HG02798 (cell line): ENCODE results near the gene OR2T11.
"Not testable (repeated sequence)": the region's sequence is repeated elsewhere in the genome, so short reads cannot be mapped to it uniquely, and the experiment has no call there.

Experiments used
- ATAC-seq: cut with Tn5 transposase; IDR thresholded peaks from one replicate; pipeline ENCODE4 v1.9.1; 2021; ENCODE audit warnings: mild to moderate bottlenecking; ENCODE audit not compliant: unreplicated experiment, poor library complexity

OR2T11 gene

DNA sequence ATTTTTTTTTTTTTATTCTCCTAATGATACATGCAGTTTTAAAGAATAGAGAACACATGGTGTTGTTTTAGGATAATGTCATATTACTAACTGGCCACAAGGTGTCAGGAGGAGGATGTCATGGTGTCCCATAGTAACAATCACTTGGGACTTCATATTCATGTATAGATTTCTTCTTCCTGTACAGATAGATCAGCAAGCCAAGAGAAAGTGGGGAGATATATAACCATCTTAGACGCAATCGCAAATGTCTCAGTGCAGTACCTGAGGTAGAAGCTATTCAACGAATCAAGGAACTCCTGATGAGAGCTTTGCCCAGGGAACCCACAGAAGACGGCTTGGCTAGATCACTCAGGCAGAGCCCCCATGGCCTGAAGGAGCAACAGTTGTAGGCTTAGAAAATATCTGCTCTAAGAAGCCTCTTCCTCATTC is 12.3 kb downstream of the OR2T11 start:
- no peak for ATAC-seq

DNA sequence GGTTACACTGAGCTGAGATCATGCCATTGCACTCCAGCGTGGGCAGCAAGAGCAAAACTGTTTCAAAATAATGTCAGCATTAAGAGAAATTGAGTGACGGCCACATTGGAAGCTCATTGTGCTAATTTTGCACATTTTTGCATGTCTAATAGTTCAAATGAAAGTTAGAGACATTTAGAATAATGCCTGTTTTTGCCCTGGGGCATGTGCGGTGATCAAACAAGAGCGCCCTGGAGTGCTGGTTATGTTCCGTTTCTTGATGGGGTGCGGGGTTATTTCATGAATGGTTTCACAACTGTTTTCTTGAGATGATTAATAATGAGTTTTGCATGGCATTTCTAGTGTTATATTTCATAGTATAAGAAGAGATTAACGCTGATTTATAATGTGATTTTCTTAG is 13.1 kb downstream of the OR2T11 start:
- ATAC-seq = no peak

- no peak for ATAC-seq
These were observed 16.0 kb downstream of the OR2T11 start for GRCh38 chr1:248618878-248619277.

- no peak for ATAC-seq
These were observed 16.8 kb downstream of the OR2T11 start for GRCh38 chr1:248618119-248618518.

DNA sequence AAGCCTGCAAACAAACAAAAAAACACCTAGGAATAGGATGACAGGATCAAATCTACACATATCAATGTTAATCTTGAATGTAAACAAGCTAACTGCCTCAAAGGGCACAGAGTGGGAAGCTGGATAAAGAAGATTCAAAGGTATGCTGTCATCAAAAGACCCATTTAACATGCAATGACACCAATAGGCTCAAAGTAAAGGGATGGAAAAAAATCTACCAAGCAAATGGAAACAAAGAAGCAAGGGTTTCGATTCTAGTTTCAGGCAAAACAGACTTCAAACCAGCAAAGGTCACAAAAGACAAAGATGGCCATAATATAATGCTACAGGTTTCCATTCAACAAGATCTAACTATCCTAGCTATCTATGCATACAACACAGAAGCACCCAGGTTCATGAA is 21.1 kb downstream of the OR2T11 start:
- no peak for ATAC-seq

- ATAC-seq = no peak
These were observed 22.9 kb downstream of the OR2T11 start for GRCh38 chr1:248611883-248612414.

GRCh38 chr1:248610301-248610700 is 24.6 kb downstream of the OR2T11 start:
- ATAC-seq = no peak

- ATAC-seq = no peak
These were observed 35.5 kb downstream of the OR2T11 start for GRCh38 chr1:248599396-248599795.

DNA sequence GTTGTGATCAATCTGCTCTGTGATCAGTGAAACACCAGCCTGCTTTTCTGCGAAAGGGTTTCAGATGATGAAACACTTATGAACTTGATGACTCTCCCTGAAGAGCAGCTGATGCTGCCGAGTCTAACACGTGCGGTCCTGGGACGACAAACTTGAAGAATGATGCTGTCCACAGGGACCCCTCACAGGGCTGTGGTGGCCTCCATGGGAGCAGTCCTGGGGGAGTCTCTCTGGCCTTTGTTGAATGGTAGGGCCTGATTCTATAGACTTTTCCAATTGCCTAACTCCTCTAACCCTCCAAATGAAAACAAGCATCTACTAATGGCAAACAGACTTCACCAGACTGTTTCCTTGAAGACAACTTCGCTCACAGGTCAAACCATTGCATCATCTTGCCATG is 37.3 kb downstream of the OR2T11 start, which contains the start of gene OR2T10:
Gene OR2T10, minus strand, starts transcription at position 112 of the 400 bp plus-strand sequence. CDS start 3,932 bp downstream, outside the sequence.
- no peak for ATAC-seq

DNA sequence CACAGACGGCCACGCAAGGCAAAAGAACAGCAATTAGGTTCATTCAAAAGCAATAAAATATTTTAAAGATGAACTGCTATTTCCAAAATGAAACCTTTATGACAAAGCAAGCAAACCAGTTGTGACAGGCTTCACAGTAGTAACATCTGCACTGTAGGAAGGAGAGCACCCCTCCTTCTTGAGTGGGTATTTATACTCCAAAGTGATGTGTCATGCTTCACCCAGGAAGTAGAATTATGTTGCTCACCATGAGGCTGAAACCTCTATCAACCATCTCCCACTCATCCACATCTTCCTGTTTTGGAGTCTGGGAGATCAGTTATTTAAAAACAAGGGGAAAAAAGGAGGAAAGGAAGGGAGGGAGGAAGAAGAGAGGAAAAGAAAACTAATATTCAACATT is 38.3 kb downstream of the OR2T11 start:
- no peak for ATAC-seq

DNA sequence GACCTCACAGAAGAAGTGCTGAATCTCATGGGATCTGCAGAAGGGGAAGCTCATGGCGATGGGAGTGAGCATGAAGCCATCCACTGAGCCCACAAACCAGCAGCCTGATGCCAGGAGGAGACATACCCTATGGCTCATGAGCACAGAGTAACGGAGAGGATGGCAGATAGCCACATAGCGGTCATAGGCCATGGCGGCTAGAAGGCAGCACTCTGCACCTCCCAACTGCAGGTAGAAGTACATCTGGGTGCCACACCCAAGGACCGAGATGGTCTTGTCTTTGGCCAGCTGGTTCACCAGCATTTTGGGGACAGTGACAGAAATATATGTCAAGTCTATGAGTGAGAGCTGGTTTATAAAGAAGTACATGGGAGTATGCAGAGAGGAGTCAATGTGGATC is 41.7 kb downstream of the OR2T11 start:
- no peak for ATAC-seq

DNA sequence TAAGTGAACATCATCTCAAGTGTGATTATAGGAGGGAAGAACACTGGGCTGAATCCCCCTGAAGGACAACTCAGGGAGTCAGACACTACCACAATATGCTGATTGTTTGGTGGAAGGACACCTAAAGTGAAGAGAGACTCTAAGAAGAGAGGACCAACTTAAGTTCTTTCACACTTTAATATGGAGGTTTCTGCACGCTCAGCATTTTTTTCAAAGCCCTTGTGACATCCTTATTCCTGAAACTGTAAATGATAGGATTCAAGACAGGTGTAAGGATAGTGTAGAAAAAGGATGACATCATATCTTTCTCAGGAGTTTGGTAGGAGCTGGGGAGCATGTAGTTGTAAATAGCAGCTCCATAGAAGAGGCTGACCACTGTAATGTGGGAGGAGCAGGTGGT is 42.2 kb downstream of the OR2T11 start:
- no peak for ATAC-seq

GRCh38 chr1:248590055-248590454 is 44.8 kb downstream of the OR2T11 start:
- ATAC-seq = no peak

DNA sequence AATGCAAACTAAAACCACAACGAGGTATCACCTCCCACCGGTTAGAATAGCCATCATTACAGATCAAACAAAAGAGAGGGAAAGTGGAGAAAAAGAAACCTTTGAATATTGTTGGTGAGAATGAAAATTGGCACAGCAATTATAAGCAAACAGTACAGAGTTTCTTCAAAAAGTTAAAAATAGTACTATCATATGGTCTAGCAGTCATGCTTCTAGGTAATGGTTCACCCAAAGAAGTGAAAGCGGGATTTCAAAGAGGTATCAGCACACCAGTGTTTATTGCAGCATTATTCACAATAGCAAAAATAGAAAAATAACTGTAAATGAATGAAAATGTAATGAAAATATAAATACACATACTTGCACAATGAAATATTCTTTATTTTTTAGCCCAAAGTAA is 45.6 kb downstream of the OR2T11 start:
- ATAC-seq = no peak

DNA sequence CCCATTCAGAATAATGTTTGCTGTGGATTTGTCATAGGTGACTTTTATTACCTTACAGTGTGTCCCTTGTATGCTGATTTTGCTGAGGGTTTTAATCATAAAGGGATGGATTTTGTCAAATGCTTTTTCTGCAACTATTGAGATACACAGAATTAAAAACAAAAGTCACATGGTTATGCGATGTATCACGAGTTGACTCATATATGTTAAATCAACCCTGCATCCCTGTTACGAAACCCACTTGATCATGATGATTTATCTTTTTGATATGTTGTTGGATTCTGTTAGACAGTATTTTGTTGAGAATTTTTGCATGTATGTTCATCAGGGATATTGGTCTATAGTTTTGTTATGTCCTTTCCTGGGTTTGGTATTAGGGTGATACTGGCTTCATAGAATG is 49.6 kb downstream of the OR2T11 start:
- ATAC-seq = no peak

DNA sequence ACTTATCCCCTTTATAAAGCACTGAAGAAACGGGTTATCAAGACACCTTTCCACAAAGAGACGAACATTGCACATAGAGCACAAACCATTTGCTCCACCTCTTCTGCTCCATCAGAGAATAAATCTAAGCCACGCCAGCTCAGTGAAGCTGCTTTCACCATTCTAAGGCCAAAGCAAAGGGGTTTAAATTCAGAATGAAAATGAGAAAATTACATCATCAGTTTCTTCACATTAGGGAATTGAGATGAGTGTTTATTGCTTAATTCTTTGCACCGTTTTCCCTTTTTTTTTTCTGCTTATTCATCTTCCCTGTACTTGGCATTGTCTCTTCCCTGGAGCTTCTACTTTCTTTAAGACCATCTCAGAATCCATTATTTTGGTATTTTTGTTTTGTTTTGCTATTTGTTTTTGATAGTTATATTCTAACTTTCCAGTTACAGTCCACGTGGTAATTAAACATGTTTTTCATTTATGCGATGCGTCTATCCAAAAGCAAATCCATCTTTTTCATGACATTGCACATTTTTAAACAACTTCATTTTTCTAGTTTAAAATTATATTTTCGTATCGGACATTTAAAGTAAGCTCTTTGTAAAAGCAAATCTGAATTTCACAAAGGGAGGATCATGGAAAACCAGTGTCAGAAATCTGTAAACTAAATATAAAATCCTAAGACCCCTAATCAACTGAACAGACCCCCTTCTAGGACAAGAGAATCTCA is 58.5 kb downstream of the OR2T11 start:
- no peak for ATAC-seq

DNA sequence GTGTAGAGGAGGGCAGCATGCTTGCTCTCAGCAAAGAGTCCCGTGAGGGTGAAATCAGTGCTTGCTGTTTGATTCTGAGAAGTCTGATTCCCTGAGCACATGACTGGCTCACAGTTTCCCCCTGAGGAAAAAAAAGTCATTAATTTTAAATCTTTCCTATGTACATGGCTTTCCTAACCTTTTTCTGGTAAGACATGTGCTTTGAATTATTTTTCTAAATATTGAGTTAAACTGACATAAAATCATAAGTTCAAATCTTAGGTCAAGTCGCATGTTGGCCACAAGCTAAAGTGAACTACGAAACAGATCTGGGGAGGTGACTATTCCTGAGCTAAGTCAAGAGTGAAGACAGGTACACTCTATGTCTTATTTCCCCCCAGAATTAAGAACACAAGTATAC is 60.2 kb downstream of the OR2T11 start, which contains the start of gene OR2T34:
Gene OR2T34, minus strand, starts transcription at position 101 of the 400 bp plus-strand sequence. Its CDS starts 0 bp downstream, at position 101.
- ATAC-seq = not testable (repeated sequence)

DNA sequence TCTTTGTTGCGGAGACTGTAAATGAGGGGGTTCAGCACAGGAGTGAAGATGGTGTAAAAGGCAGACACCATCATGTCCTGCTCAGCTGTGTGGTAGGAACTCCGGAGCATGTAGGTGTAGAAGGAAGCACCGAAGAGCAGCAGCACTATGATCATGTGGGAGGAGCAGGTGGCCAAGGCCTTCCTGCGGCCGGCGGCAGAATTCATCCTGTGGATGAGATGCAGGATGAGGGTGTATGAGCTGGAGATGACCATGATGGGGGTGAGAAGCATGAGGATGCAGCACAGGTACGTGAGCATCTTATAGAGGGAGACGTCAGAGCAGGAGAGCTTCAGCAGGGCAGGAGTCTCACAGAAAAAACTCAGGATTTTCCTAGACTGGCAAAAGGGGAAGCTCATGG is 61.0 kb downstream of the OR2T11 start:
- not testable (repeated sequence) for ATAC-seq
